GM06990 (cell line): ENCODE measurements around the gene CCR9.
"Not testable (repeated sequence)": the region's sequence is repeated elsewhere in the genome, so short reads cannot be mapped to it uniquely, and the experiment has no call there.

Experiments used
- DNase-seq: peaks from one replicate; pipeline ENCODE4 v3.0.0-alpha.2; 2011; ENCODE audit not compliant: insufficient read length; ENCODE audit errors: extremely low read depth
- H3K27me3 ChIP-seq: replicated peaks from 2 replicates; pipeline ENCODE4 v1.6.0; 2011; ENCODE audit warnings: low read length; ENCODE audit not compliant: control insufficient read depth, insufficient read depth
- H3K36me3 ChIP-seq: 2 replicates; pipeline ENCODE4 v1.5.1; 2011; ENCODE audit warnings: low read length; ENCODE audit not compliant: control insufficient read depth, insufficient read depth
- H3K4me3 ChIP-seq: replicated peaks from 2 replicates; pipeline ENCODE4 v1.5.1; 2011; ENCODE audit warnings: low read depth, mild to moderate bottlenecking, control low read depth, low read length
- TF ChIP-seq, protein P1 (sequence below): IDR thresholded peaks from 2 replicates; pipeline ENCODE4 v1.5.1; 2011; ENCODE audit warnings: low read length, control low read depth, mild to moderate bottlenecking, inconsistent platforms; ENCODE audit not compliant: insufficient read depth, poor library complexity, severe bottlenecking

Gene CCR9

DNA sequence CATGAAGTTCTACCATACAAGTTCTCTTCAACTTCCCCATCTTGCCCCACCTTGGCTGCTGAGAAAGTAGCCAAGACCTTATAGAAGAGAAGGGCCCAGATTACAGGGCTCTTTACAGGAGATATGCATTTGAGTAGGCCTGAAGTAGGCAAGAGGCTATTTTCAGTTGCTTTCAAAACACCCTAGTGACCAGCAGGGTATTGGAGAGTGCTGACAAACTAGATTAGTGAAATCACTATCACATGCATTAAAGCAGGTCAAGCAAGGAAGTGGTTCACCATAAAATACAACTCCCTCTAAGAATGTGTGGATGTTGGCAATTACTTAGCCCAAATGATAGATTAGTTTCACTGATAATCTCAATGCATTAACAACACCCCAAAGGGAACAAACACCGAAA, 41.7 kb upstream of the CCR9 start:
- no peak for DNase-seq
- TF ChIP-seq, protein P1, sequence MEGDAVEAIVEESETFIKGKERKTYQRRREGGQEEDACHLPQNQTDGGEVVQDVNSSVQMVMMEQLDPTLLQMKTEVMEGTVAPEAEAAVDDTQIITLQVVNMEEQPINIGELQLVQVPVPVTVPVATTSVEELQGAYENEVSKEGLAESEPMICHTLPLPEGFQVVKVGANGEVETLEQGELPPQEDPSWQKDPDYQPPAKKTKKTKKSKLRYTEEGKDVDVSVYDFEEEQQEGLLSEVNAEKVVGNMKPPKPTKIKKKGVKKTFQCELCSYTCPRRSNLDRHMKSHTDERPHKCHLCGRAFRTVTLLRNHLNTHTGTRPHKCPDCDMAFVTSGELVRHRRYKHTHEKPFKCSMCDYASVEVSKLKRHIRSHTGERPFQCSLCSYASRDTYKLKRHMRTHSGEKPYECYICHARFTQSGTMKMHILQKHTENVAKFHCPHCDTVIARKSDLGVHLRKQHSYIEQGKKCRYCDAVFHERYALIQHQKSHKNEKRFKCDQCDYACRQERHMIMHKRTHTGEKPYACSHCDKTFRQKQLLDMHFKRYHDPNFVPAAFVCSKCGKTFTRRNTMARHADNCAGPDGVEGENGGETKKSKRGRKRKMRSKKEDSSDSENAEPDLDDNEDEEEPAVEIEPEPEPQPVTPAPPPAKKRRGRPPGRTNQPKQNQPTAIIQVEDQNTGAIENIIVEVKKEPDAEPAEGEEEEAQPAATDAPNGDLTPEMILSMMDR: no peak
- H3K27me3 ChIP-seq: no peaks in the 10 kb centered on the region; the same call in 1 of the 2 replicates
- H3K36me3 ChIP-seq: no peaks in the 10 kb centered on the region
- no peak overlapping the region for H3K4me3 ChIP-seq

DNA sequence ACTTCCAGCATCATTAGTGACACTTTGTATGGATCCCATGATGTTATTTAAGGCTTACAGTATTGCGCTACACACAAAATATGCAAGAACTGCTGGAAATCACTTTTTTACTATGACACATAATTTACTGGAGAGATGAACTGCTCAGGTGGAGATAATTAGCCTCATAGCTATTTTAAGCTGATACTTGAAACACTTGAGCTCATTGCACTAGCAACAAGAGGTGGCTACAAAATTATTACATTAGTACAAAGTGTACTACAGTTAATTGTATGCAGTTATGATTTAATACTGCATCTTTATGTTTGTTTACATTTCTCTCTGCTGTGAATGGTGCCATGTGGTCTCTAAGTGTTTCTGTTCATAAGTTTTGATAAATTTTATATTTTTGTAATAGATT, 38.0 kb upstream of the CCR9 start:
- Histone ChIP-seq H3K36me3 (no peaks in the 10 kb centered on the region), H3K27me3 (0 out of 2 replicates have a peak, but pooled peaks cover 2% of the 10 kb centered on the region)

DNA sequence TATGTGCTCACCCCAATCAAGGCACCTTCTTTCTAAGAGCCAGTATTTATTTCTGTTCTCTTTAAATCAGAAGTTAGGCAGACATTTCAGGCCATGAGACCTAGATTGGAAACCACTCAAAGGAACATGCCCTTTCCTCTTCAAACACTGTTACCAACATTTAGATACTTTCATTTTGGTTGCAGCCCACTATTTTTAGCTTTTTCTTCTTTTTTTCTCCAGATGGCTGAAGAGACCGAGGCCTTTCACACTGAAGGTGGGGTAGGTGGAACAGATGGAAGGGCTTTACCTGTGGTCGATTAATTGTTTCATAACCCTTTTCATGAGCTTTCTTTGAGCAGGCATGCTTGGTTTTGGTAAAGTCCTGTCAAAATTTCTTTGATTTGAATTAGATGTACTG, 33.5 kb upstream of the CCR9 start:
- H3K4me3 ChIP-seq: no peak overlapping the region
- TF ChIP-seq, protein P1: no peak
- H3K27me3 ChIP-seq: peaks cover 3% of the 10 kb centered on the region; the same call in 1 of the 2 replicates
- H3K36me3 ChIP-seq: no peaks in the 10 kb centered on the region
- no peak for DNase-seq

More for the DNA sequence above, 38.0 kb upstream of the CCR9 start:
- TF ChIP-seq, protein P1: no peak
- DNase-seq: no peak
- no peak overlapping the region for H3K4me3 ChIP-seq

DNA sequence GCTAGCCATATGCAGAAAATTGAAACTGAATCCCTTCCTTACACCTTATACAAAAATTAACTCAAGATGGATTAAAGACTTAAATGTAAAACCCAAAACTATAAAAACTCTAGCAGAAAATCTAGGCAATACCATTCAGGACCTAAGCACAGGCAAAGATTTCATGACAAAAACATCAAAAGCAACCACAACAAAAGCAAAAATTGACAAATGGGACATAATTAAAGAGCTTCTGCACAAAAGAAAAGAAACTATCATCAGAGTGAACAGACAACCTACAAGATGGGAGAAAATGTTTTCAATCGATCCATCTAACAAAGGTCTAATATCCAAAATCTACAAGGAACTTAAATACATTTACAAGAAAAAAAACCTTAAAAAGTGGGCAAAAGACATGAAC, 30.0 kb upstream of the CCR9 start:
- H3K36me3 ChIP-seq, H3K27me3 ChIP-seq, DNase-seq, H3K4me3 ChIP-seq: not testable (repeated sequence)

DNA sequence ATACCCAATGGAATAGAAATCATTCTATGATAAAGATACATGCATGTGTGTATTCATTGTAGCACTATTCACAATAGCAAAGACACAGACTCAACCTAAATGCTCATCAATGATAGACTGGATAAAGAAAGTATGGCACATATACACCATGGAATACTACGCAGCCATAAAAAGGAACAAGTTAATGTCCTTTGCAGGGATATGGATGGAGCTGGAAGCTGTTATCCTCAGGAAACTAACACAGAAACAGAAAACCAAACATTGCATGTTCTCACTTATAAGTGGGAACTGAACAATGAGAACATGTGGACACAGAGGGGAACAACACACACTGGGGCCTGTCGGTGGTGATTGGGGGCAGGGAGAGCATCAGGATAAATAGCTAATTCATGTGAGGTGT, 29.3 kb upstream of the CCR9 start:
- H3K36me3 ChIP-seq, H3K4me3 ChIP-seq, H3K27me3 ChIP-seq, DNase-seq: not testable (repeated sequence)

DNA sequence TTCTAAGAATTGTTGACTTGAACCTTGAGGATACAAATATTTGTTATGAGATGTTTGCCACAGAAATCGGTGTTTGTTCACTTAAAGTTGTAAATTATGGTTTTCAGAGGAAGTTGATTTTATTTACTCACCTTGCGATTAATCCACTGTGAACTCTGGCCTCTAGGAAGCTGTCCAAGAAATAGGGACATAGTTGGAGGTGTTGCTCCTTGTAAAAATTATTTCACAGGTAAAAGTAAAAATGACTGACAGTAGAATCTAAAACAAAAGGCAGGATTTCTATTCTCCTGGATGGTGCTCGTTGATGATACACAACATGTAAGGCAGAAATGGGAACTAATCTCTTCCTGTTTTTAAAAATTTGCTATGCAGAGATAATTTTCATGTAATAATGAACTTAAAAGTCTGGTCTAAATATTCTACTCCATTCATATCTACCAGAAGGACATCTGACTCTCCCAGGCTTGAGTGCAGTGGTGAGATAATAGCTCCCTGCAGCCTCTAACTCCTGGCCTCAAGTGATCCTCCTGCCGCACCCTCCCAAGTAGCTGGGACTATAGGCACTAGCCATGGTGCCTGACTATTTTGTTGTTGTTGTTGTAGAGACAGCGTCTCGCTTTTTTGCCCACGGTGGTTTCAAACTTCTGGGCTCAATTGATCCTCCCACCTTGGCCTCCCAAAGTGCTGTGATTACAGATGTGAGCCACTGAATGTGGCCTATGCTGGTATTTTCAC, 27.4 kb upstream of the CCR9 start:
- DNase-seq: no peak
- Histone ChIP-seq H3K36me3 (no peaks in the 10 kb centered on the region), H3K4me3 (no peak overlapping the region), H3K27me3 (peaks cover 1% of the 10 kb centered on the region; the same call in 1 of the 2 replicates)
- TF ChIP-seq, protein P1: no peak

DNA sequence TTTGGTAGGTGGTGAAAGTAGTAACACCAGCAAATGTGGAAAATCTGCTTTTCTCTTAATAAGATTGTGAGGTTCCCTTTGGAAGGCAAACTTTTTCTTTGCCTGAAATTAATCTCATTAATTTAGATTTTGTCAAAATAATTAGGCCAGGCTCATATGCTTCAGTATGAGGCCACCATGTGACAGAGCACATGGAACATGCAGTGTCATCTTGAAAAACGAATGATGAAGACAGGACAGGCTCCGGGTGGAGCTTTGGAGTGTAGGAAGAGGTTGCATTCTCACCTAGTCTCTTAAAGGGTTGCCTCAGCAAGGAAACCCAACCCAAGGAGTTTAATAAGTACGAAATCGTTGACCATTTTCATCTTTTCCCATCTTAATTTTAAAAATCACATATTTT, 25.9 kb upstream of the CCR9 start:
- no peaks in the 10 kb centered on the region for H3K36me3 ChIP-seq
- no peaks in the 10 kb centered on the region for H3K27me3 ChIP-seq
- TF ChIP-seq, protein P1: no peak
- DNase-seq: no peak
- no peak overlapping the region for H3K4me3 ChIP-seq
